GM12873 (cell line): ENCODE results near the gene ACTR3C.

Experiments
- TF ChIP-seq, protein P1 (sequence below): IDR thresholded peaks from 2 replicates; pipeline ENCODE4 v1.5.1; 2012; ENCODE audit warnings: low read depth, mild to moderate bottlenecking, moderate library complexity, low read length, control low read depth; ENCODE audit not compliant: insufficient read depth; ENCODE audit errors: missing control alignments

Gene ACTR3C

DNA sequence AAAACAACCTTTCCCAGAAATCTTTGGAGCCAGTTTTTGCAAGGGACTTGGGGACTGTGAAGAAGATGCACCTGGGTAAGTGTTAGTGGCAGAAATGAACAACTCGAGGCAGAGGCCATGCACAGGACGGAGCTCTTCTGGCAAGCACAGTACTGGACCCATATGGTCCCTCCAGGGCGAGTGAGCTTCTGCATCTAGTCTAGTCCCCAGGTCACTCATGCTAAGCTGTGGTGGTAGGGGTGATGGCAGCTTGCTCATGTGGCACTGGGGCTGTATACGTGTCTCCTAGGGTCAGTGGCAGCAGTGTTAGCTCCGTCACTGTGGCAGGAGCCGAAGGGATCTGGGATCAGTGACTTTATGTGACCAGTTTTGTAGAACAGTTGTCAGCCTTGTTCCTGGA is 9.5 kb downstream of the ACTR3C start:
- TF ChIP-seq, protein P1, sequence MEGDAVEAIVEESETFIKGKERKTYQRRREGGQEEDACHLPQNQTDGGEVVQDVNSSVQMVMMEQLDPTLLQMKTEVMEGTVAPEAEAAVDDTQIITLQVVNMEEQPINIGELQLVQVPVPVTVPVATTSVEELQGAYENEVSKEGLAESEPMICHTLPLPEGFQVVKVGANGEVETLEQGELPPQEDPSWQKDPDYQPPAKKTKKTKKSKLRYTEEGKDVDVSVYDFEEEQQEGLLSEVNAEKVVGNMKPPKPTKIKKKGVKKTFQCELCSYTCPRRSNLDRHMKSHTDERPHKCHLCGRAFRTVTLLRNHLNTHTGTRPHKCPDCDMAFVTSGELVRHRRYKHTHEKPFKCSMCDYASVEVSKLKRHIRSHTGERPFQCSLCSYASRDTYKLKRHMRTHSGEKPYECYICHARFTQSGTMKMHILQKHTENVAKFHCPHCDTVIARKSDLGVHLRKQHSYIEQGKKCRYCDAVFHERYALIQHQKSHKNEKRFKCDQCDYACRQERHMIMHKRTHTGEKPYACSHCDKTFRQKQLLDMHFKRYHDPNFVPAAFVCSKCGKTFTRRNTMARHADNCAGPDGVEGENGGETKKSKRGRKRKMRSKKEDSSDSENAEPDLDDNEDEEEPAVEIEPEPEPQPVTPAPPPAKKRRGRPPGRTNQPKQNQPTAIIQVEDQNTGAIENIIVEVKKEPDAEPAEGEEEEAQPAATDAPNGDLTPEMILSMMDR, result no peak

DNA sequence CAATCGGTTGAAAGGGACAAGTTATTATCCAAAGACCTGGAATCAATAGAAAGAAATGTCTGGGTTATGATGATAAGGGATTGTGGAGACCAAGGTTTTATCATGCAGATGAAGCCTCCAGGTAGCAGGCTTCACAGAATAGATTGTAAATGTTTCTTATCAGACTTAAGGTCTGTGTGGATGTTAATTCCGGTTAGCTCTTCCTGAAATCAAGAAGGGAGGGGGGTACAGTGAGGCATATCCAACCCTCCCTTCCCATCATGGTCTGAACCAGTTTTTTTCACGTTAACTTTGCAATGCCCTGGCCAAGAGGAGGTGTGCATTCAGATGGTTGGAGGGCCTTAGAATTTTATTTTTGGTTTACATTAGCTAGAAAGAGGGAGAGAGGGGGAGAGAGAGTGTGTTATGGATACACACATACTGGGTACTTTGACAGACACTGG is 10.0 kb downstream of the ACTR3C start:
- TF ChIP-seq, protein P1, result no peak

DNA sequence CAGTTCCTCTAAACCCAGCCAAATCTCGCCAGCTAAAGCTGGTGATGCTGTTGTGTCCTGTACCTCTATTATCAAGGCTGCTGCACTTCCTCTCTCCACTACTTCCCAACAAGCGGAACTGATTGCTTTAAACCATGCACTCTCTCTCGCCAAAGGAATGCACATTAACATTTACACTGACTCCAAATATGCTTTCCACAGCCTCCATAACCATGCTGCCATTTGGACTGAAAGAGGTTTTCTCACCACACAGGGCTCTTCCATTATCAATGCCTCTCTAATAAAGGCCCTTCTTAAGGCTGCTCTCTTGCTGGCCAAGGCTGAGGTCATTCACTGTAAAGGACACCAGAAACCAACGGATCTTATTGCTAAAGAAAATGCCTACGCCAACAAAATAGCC is 11.6 kb downstream of the ACTR3C start:
- TF ChIP-seq, protein P1, result no peak

DNA sequence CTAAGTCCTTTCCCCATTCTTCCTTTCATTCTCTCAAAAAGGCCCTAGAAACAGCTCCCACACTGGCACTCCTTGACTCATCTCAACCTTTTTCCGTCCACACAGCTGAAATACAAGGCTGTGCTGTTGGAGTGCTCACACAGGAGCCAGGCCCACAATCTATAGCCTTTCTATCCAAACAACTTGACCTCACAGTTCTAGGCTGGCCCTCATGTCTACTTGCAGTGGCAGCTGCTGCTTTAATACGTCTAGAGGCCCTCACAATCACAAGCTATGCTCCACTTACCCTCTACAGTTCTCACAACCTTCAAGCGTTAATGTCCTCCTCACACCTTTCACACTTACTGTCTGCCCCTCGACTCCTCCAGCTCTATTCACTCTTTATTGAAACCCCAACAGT is 12.2 kb downstream of the ACTR3C start:
- TF ChIP-seq, protein P1, result no peak

DNA sequence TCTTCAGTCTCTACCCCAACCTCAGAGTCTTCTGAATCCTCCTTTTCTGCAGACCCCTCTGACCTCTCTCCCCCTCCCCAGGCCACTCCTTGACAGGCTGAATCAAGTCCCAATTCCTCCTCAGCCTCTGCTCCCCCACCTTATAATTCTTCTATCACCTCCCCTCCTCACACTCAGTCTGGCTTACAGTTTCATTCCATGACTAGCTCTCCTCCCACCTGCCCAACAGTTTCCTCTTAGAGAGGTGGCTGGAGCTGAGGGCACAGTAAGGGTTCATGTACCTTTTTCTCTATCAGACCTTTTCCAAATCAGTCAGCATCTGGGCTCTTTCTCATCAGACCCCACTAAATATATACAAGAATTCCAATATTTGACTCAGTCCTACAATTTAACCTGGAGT is 14.8 kb downstream of the ACTR3C start:
- TF ChIP-seq, protein P1, result no peak

DNA sequence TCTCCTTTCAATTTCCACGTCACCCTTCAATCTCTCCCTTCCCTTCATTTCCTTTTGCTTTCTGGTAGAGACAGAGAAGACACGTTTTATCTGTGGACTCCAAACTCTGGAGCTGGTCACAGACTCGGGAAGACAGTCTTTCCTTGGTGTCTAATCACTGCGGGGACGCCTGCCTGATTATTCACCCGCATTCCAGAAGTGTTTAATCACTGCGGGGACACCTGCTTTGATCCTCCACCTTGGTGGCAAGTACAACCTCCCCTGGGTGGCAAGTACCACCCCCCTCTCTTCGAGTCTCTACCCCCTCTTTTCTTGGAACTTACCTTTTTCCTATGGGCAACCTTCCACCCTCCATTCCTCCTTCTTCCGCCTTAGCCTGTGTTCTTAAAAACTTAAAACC is 15.4 kb downstream of the ACTR3C start:
- TF ChIP-seq, protein P1, result no peak

DNA sequence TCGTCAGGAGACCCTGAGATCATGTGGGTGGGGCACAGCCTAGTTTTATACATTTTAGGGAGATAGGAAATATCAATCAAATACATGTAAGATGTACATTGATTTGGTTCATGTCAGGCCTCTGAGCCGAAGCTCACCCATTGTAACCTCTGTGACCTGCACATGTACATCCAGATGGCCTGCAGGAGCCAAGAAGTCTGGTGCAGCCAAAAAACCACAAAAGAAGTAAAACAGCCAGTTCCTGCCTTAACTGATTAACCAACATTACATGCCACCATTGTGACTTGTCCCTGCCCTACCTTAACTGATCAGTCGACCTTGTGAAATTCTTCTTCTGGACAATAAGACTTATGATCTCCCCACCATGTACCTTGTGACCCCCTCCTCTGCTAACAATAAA is 16.2 kb downstream of the ACTR3C start:
- TF ChIP-seq, protein P1, result no peak
